Muscle of arm (tissue), 14 donors: Measurements from ENCODE around the gene SAMM50. TPM values are rescaled to one million over a fixed set of nuclear protein-coding genes. Genes with fewer than 3 reads are reported as not detected.
A peak's percentile ranks its signal among the peaks of the same experiment; 100 is the strongest.

Source experiments
- DNase-seq: peaks from one replicate; pipeline ENCODE4 v3.0.0-alpha.2; 2013
- long read RNA-seq, 11 donors: transcript quantifications; one replicate each; lab custom pipeline, GENCODE V29; 2026
- polyA plus RNA-seq, 12 donors: library from polyadenylated mRNA; unstranded; fragments of 120-200 nt; gene quantifications; one replicate each; pipeline ENCODE4 v1.2.1, GENCODE V29; 2013; ENCODE audit not compliant: insufficient read length in 12 of 12

SAMM50 gene
- 10 to 100 TPM in 11 of 12 donors, not detected in 1; 25.1 to 63.7 (median 53.0) TPM for polyA plus RNA-seq
- long read RNA-seq, donor 1, transcript SAMM50-206 (3 exons, 3,248 nt) = minor isoform, 6 of 55 reads
- long read RNA-seq, donor 1, transcript SAMM50-201 (15 exons, 1,717 nt) = major isoform, 23 of 55 reads
- long read RNA-seq, donor 1, partial matches to known transcripts = 25 of 55 reads
- long read RNA-seq, donor 1, other reads (novel, unspliced or antisense) = 0 of 55 reads
- long read RNA-seq, donor 2, transcript SAMM50-201 (15 exons, 1,717 nt) = major isoform, 27 of 40 reads
- long read RNA-seq, donor 2, partial matches to known transcripts = 12 of 40 reads
- long read RNA-seq, donor 2, other reads (novel, unspliced or antisense) = 0 of 40 reads
- long read RNA-seq, donor 3, transcript SAMM50-201 (15 exons, 1,717 nt) = major isoform, 7 of 28 reads
- long read RNA-seq, donor 3, partial matches to known transcripts = 18 of 28 reads
- long read RNA-seq, donor 3, other reads (novel, unspliced or antisense) = 0 of 28 reads
- long read RNA-seq, donor 4, transcript SAMM50-201 (15 exons, 1,717 nt) = major isoform, 10 of 17 reads
- long read RNA-seq, donor 4, partial matches to known transcripts = 6 of 17 reads
- long read RNA-seq, donor 4, other reads (novel, unspliced or antisense) = 0 of 17 reads
- long read RNA-seq, donor 5, transcript SAMM50-201 (15 exons, 1,717 nt) = major isoform, 27 of 37 reads
- long read RNA-seq, donor 5, partial matches to known transcripts = 7 of 37 reads
- long read RNA-seq, donor 5, other reads (novel, unspliced or antisense) = 0 of 37 reads
- long read RNA-seq, donor 6, transcript SAMM50-201 (15 exons, 1,717 nt) = major isoform, 8 of 16 reads
- long read RNA-seq, donor 6, partial matches to known transcripts = 8 of 16 reads
- long read RNA-seq, donor 6, other reads (novel, unspliced or antisense) = 0 of 16 reads
- long read RNA-seq, donor 7, transcript SAMM50-201 (15 exons, 1,717 nt) = major isoform, 6 of 6 reads
- long read RNA-seq, donor 7, partial matches to known transcripts = 0 of 6 reads
- long read RNA-seq, donor 7, other reads (novel, unspliced or antisense) = 0 of 6 reads
- long read RNA-seq, donor 8, transcript SAMM50-201 (15 exons, 1,717 nt) = major isoform, 23 of 41 reads
- long read RNA-seq, donor 8, partial matches to known transcripts = 12 of 41 reads
- long read RNA-seq, donor 8, other reads (novel, unspliced or antisense) = 0 of 41 reads
- long read RNA-seq, donor 9, transcript SAMM50-201 (15 exons, 1,717 nt) = major isoform, 11 of 17 reads
- long read RNA-seq, donor 9, partial matches to known transcripts = 6 of 17 reads
- long read RNA-seq, donor 9, other reads (novel, unspliced or antisense) = 0 of 17 reads
- long read RNA-seq, donor 10, transcript SAMM50-201 (15 exons, 1,717 nt) = major isoform, 32 of 33 reads
- long read RNA-seq, donor 10, partial matches to known transcripts = 0 of 33 reads
- long read RNA-seq, donor 10, other reads (novel, unspliced or antisense) = 0 of 33 reads
- long read RNA-seq, donor 11, transcript SAMM50-201 (15 exons, 1,717 nt) = major isoform, 17 of 20 reads
- long read RNA-seq, donor 11, partial matches to known transcripts = 0 of 20 reads
- long read RNA-seq, donor 11, other reads (novel, unspliced or antisense) = 0 of 20 reads

GRCh38 chr22:43955040-43955882 lies at the start of gene SAMM50:
Gene SAMM50 (plus strand): TSS chr22:43955442. CDS start chr22:43955578, 136 bp downstream.
- peak; percentile 94 for DNase-seq

- no peak for DNase-seq
These were observed 49.6 kb upstream of the SAMM50 start for GRCh38 chr22:43905681-43906080.

- no peak for DNase-seq
These were observed 45.5 kb upstream of the SAMM50 start for GRCh38 chr22:43909708-43910107.

GRCh38 chr22:43910178-43910695 lies 45.0 kb upstream of the SAMM50 start:
- no peak for DNase-seq

GRCh38 chr22:43911351-43911750 lies 43.9 kb upstream of the SAMM50 start:
- no peak for DNase-seq

GRCh38 chr22:43917521-43917920 lies 37.7 kb upstream of the SAMM50 start:
- DNase-seq = no peak

GRCh38 chr22:43919106-43919973 lies 35.9 kb upstream of the SAMM50 start:
- DNase-seq = no peak

GRCh38 chr22:43921370-43921769 lies 33.9 kb upstream of the SAMM50 start:
- no peak for DNase-seq

- DNase-seq = no peak
These were observed 33.1 kb upstream of the SAMM50 start for GRCh38 chr22:43922123-43922522.

- no peak for DNase-seq
These were observed 32.1 kb upstream of the SAMM50 start for GRCh38 chr22:43923191-43923590.

GRCh38 chr22:43923631-43924464 lies 31.4 kb upstream of the SAMM50 start, which contains the start of gene PNPLA3:
Gene PNPLA3 (plus strand): TSS chr22:43923805. CDS start chr22:43923912, 107 bp downstream.
- peak; percentile 91 for DNase-seq

- DNase-seq = no peak
These were observed 30.4 kb upstream of the SAMM50 start for GRCh38 chr22:43924877-43925276.

GRCh38 chr22:43925433-43926348 lies 29.6 kb upstream of the SAMM50 start:
- DNase-seq = no peak

- DNase-seq = no peak
These were observed 28.9 kb upstream of the SAMM50 start for GRCh38 chr22:43926349-43926710.

GRCh38 chr22:43928468-43928867 lies 26.8 kb upstream of the SAMM50 start:
- DNase-seq = no peak

- no peak for DNase-seq
These were observed 26.3 kb upstream of the SAMM50 start for GRCh38 chr22:43928908-43929307.

- DNase-seq = no peak
These were observed 23.5 kb upstream of the SAMM50 start for GRCh38 chr22:43931771-43932170.
